Nucleus accumbens (tissue), 56 donors: ENCODE measurements around the gene PTGER2.

Source experiments
- DNase-seq, 56 donors: peaks; one replicate each; lab custom pipeline; 2025; lab: John Stamatoyannopoulos, UW

PTGER2 gene, protein sequence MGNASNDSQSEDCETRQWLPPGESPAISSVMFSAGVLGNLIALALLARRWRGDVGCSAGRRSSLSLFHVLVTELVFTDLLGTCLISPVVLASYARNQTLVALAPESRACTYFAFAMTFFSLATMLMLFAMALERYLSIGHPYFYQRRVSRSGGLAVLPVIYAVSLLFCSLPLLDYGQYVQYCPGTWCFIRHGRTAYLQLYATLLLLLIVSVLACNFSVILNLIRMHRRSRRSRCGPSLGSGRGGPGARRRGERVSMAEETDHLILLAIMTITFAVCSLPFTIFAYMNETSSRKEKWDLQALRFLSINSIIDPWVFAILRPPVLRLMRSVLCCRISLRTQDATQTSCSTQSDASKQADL

DNA sequence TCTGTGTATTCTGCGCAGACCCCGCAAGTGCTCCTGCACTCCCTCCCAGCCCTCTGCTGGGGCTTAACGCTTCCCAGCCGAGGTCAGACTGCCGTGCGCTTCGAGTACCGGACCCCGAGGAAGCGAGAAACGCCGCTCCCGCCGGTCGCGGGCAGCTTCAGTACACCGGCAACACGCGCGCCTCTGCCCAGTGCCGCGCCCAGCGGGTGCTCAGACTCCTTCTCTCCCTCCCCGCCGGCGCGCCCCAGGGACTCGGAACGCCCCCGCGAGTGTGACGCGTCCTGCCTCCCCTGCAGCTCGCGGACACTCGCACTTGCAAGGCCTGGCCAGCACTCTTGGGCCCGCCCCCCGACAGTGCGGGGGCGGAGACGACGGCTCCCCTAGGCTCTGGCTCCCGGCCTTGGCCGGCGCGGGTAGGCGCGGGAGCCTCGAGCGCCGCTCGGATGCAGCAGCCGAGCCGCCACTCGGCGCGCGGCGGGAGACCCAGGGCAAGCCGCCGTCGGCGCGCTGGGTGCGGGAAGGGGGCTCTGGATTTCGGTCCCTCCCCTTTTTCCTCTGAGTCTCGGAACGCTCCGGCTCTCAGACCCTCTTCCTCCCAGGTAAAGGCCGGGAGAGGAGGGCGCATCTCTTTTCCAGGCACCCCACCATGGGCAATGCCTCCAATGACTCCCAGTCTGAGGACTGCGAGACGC, at the start of gene PTGER2:
PTGER2 (plus strand) TSS at position 410 of the 692 bp plus-strand sequence; CDS start at position 647, 237 bp downstream.
- peak in 10 of 56 donors; percentile 4 to 57 (median 12) for DNase-seq

DNA sequence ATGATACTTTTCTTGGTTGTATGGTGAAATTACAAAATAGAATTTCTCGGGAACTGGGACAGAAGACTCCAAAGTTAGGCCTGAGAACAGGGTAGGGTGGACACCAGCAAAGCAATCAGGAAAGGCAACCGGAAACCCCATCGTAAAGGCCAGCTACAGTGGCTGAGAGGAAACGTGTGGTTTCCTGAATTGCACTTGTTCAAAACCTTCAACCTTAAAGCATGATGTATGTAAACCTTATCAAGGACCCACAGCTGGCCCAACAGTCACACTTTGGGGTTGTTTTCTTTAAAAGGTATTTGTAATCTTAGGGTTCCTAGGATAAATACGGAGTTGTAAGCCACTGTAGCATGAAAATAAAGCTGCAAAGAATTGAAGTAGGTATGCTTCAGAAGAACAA, 48.9 kb upstream of the PTGER2 start:
- no peak for DNase-seq

DNA sequence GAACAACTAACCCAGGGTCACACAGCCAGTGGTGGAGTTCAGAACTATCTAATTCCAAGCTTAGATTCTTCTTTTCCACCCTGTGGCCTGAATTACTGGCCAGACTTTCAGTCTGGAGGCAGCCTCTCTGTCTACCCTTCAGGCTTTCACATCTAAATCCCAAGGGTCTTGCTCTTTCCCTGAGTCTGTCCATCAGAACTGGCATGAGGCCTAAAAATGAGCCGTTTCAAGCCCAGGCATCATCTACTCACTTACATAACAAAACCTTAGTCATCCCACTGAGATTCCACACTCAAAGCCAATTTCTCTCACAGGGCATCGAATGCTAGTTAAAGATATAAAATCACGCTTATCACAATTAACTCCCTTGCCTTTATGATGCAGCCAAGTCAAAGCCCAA, 47.9 kb upstream of the PTGER2 start:
- no peak for DNase-seq

DNA sequence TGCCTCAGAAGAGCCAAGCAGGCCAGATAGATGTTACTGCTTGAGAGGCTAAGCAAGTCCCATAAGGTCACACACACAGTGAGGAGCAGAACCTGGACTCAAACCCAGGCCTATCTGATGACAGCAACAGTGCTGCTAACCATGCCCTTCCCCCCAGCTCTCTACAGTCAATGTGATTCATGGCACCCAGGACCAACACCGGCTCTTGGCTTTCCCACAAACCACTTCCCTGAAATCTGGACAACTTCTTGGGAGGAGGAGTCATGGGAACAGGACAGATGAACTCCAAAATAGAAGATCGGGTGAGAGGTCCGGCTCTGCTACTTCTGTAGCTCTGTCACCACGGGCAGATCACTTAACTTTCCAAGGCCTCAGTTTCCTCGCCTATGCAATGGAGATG, 47.3 kb upstream of the PTGER2 start:
- DNase-seq: no peak

DNA sequence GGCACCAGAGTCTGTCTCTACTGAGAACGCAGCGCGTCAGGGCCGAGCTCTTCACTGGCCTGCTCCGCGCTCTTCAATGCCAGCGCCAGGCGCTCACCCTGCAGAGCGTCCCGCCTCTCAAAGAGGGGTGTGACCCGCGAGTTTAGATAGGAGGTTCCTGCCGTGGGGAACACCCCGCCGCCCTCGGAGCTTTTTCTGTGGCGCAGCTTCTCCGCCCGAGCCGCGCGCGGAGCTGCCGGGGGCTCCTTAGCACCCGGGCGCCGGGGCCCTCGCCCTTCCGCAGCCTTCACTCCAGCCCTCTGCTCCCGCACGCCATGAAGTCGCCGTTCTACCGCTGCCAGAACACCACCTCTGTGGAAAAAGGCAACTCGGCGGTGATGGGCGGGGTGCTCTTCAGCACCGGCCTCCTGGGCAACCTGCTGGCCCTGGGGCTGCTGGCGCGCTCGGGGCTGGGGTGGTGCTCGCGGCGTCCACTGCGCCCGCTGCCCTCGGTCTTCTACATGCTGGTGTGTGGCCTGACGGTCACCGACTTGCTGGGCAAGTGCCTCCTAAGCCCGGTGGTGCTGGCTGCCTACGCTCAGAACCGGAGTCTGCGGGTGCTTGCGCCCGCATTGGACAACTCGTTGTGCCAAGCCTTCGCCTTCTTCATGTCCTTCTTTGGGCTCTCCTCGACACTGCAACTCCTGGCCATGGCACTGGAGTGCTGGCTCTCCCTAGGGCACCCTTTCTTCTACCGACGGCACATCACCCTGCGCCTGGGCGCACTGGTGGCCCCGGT, 46.4 kb upstream of the PTGER2 start, which contains the start of gene PTGDR:
PTGDR (plus strand) TSS at position 198 of the 778 bp plus-strand sequence; CDS start at position 315, 117 bp downstream.
- DNase-seq: peak in 4 of 56 donors; percentile 6 to 11 (median 8)

DNA sequence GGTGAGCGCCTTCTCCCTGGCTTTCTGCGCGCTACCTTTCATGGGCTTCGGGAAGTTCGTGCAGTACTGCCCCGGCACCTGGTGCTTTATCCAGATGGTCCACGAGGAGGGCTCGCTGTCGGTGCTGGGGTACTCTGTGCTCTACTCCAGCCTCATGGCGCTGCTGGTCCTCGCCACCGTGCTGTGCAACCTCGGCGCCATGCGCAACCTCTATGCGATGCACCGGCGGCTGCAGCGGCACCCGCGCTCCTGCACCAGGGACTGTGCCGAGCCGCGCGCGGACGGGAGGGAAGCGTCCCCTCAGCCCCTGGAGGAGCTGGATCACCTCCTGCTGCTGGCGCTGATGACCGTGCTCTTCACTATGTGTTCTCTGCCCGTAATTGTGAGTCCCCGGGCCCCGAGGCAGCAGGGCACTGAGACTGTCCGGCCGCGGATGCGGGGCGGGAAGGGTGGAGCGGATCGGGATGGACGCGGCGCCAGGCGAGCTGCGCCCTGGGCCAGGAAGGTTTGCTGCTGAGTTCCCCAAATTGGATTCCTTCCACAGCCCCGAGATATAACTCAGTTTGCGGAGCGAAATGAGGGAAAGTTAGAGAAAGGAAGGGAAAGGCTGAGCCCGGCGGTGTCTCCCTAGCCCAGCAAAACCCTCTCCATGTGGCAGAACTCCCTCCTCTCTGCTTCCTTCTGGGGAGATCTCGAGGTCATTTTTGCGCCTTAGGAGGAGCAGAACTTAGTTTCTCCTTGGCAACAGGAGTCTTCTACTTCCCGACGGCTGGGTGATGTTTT, 45.6 kb upstream of the PTGER2 start:
- no peak for DNase-seq

DNA sequence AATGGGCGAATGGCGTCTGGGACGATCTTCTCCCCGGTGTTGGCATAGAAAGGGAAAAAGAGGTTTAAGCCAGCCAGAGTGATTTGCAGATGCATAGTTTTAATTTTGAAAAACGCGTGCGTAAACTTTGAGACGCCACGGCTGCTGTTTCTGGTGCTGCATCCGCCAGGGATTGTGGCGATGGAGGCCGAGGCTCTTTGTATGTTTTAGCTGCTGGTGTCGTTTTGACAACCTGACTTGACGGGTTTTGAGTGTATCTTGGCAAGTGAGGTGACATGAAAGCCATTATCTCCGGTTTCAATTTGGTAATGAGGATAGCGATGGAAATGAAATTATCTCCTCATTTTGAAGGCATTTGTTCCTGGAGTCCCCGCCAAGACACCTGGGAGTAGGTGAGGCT, 45.0 kb upstream of the PTGER2 start:
- no peak for DNase-seq

DNA sequence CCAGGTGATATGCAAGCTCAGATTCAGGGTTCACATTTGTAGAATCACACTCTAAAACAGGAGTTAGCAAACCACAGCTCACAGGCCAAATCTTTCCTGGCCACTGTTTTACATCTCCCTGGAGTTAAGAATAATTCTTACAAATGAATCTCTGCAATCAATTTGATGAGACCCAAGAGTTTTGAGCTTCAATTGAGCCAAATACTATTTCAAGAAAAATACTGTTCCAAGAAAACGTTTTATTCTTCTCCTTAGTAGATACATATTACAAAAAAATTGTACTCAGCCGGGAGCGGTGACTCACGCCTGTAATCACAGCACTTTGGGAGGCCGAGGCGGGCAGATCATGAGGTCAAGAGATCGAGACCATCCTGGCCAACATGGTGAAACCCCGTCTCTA, 44.1 kb upstream of the PTGER2 start:
- no peak for DNase-seq

DNA sequence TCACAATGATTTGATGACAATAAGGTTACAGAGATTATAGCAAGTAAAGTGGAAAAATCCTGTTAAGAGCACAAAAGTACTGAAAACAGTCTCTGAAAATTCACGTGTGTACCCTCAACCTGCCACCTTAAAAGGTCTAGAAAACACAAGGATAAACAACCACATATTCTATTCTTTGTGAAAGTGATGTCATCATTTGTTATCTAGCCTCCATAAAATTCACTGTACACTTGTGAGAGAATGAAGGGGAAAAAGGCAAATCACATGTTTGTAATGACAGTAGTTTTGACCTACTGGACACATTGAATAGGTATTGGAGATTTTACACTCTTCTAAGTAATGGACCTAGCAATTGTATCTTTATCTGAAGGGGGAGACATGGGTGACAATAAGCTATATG, 42.6 kb upstream of the PTGER2 start:
- DNase-seq: no peak

DNA sequence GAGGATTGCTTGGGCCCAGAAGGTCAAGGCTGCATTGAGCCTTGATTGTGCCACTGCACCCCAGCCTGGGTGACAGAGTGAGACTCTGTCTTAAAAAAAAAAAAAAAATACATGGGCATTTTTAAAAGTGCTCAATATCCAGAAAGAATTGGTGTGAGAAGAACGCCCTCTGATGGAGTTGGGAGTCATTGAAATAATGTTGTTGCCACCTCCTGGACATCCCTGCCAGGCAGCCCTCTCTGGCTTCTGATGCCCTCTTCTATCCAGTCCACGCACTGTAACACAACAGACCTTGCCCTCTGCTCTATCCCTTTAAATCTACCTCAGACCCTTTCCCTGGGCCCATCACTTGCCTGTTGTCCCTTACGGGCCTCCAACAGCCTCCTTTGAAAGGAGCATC, 41.7 kb upstream of the PTGER2 start:
- DNase-seq: no peak

DNA sequence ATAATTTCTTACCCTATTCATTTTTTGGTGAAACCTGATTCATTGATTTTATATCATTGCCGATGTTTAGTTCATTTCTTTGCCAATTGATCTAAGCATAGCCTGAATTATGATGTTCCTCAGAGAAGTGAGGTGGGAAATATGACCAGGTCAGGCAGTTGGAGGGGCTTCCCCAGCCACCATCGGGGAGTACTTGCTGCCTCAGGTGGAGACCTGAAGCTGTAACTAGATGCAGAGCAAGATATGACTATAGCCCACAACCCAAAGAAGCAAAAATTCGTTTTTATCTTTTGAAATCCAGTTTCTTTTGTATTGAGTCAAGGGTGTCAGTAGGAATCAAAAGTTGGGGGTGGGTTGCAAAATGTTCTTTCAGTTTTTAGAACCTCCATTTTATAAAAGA, 38.7 kb upstream of the PTGER2 start:
- DNase-seq: no peak

DNA sequence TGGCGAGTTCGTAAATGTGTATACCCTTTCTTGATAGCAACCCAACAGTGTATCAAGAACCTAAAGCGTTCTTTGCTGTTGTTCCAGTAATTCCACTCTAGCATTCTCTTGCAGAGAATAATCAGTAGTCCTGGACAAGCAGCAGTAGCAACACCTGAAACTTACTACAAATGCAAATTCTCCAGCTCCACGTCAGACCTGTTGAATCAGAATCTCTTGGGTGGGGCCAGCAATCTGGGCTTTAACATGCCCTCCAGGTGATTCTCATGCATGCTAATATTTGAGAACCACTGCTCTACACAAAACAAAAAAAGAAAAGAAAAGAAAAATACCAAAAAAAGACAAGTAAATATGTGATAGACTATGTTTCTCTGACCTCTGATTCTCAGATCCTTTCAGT, 36.6 kb upstream of the PTGER2 start:
- no peak for DNase-seq

DNA sequence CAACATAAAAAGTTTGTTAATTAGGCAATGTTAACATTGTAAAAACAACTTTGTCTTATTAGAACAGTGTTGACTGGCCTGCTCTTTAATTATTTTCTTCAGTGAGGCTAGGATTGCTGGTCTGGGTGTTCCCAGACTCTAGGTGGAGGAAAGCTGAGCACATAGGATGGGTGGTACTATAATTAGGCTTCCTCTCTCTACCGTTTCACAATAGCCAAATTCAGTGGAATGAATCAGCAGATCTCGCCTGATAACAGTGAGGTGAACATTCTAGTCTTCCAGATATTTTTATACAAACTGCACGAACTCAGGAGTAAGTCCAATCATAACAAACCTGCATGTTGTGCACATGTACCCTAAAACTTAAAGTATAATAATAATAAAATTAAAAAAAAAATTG, 34.7 kb upstream of the PTGER2 start:
- DNase-seq: no peak

DNA sequence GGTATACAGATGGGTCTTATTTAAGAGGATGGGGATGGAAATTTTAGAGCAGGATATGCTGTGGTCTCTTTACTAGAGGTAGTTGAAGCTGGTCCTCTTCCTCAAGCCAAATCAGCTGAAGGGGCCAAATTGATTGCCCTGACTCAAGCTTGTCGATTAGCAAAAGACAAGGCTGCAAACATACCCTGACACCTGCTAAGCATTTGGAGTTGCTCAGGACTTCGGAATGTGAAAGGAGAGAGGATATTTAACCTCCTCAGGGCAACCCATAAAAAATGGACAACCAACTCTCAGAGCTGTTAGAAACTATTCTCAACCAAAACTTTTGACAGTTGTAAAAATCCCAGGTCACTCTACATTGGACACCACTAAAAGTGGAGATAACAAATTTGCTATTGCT, 31.0 kb upstream of the PTGER2 start:
- DNase-seq: no peak

DNA sequence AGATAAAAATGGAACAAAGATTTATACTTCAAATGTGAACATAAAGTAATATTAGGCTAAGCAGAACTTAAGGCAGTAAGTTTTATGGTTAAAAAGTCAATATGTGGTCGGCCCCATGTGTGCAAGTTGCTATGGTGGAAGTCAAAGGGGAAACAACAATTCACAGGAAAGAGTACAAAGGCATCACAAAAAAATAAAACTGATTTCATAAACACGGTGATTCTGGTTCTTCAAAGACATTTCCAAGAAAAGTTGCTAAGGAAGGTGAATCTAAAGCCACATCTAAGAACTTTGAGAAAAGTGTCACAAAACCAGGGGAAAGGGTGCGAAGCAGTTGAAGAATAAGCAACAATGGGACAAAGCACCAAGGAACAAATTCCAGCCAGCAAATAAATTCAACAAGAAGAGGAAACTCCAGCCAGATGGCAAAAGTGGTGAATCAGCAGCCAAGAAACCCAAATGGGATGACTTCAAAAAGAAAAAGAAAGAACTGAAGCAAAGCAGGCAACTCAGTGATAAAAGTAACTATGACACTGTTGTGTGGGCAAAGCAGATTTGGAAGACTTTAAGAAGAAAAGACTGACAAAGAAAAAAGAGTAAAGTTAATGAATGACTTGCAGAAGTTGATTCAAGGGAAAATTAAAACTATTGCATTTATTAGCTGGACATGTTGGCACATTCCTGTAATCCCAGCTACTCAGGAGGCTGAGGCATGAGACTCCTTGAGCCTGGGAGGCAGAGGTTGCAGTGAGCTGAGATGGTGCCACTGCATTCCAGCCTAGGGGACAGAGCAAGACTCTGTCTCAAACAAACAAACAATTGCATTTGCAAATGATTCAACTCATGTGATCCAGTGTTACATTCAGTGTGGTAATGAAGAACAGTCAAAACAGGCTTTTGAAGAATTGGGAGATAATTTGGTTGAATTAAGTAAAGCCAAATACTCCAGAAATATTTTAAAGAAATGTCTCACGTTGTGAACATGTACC, 27.2 kb upstream of the PTGER2 start:
- no peak for DNase-seq

DNA sequence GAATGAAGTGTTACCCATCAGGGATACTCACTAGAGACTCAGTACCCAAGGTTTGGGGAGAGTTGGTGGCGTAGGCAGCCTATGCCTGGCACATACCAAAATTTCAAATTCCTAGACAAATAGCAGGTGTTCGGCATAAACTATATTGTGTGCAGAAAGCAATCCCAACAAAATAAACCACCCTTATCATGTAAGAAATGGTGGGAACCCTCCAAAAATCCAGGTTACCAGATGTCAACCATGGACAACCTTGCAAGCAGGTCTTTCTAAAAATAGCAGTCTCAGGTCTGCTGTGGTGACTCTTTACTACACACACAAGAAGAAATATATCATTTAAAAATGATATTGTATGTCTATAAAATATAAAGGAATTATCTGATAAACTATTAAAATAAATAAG, 17.7 kb upstream of the PTGER2 start:
- DNase-seq: no peak

DNA sequence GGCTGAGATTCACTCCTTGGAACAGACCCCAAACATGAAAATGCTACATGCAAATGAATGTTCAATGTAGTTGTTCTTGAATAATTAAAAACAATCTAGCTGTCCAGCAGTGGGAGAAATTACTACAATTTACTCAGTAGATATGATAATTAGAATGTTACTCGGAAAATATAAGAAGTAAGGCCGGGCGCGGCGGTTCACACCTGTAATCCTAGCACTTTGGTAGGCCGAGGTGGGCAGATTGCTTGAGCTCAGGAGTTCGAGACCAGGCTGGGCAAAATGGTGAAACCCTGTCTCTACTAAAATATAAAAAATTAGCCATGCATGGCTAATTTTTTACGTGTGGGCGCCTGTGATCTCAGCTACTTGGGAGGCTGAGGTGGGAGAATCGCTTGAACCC, 15.3 kb upstream of the PTGER2 start:
- no peak for DNase-seq

DNA sequence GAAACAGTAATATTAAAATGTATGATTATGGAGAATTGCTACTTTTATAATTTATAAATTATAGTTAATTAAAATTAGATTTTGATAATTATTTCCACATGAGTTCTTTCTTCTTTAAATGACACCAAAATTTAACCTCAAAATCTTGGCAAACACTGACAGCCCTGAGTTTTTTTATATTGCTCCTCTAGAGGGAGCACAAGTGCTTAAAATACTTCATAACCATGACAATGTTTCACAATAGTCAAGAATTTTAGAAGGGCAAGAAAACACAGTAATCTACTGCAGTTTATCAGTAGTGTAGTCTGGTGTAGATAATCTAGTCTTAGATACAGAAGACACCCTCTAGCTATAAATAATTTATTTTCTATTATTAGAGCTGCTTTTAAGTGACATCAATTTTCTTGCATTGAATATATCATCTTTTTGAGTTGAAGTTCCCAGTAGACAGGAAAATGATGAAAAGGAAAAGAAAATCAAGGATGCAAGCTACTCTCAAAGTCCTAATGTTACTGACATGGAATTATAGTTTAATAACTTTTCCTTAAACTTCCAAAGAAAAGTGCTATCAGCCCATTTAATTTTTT, 14.3 kb upstream of the PTGER2 start:
- no peak for DNase-seq

DNA sequence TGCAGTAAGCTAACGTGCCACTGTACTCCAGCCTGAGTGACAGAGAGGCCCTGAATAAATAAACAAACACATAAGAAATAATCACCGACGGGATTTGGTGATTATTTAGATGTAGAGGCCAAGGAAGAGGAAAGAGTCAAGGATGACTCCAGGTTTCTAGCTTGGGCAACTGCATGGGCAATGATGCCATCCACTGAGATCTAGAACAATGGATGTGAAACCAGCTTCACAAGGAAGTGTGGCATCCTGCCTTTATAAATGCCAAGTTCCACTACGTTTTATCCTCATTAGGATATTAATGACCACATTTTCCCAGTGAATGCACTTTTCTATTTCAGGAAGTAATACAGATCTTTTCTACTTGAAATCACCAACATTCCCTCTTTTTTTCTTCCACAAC, 10.9 kb upstream of the PTGER2 start:
- no peak for DNase-seq
